NB4 (cell line): Measurements from ENCODE around the gene LZTFL1.
"Not testable (repeated sequence)": the region's sequence is repeated elsewhere in the genome, so short reads cannot be mapped to it uniquely, and the experiment has no call there.

Experiments
- POLR2A ChIP-seq: IDR thresholded peaks from 2 replicates; pipeline ENCODE4 v1.6.1; 2011; ENCODE audit warnings: mild to moderate bottlenecking; ENCODE audit not compliant: insufficient read length; ENCODE audit errors: extremely low read depth
- TF ChIP-seq, protein P1 (sequence below): IDR thresholded peaks from one replicate; pipeline ENCODE4 v1.5.1; 2012; ENCODE audit warnings: low read depth, low read length

- TF ChIP-seq, protein P1, sequence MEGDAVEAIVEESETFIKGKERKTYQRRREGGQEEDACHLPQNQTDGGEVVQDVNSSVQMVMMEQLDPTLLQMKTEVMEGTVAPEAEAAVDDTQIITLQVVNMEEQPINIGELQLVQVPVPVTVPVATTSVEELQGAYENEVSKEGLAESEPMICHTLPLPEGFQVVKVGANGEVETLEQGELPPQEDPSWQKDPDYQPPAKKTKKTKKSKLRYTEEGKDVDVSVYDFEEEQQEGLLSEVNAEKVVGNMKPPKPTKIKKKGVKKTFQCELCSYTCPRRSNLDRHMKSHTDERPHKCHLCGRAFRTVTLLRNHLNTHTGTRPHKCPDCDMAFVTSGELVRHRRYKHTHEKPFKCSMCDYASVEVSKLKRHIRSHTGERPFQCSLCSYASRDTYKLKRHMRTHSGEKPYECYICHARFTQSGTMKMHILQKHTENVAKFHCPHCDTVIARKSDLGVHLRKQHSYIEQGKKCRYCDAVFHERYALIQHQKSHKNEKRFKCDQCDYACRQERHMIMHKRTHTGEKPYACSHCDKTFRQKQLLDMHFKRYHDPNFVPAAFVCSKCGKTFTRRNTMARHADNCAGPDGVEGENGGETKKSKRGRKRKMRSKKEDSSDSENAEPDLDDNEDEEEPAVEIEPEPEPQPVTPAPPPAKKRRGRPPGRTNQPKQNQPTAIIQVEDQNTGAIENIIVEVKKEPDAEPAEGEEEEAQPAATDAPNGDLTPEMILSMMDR = not testable (repeated sequence)
- not testable (repeated sequence) for TF ChIP-seq POLR2A
These were observed 15.1 kb upstream of the LZTFL1 start for GRCh38 chr3:45857024-45857423.
